UCSD-AML1 (cell line): ENCODE results near the gene BNIP3.
"Not testable (repeated sequence)": the region's sequence is repeated elsewhere in the genome, so short reads cannot be mapped to it uniquely, and the experiment has no call there.

Experiments
- DNase-seq: peaks from one replicate; lab custom pipeline; 2025; ENCODE audit not compliant: unreplicated experiment; lab: John Stamatoyannopoulos, UW

The BNIP3 gene

GRCh38 chr10:131954356-131954965 is 27.3 kb downstream of the BNIP3 start:
- no peak for DNase-seq

- not testable (repeated sequence) for DNase-seq
These were observed 31.8 kb downstream of the BNIP3 start for GRCh38 chr10:131949908-131950307.

DNA sequence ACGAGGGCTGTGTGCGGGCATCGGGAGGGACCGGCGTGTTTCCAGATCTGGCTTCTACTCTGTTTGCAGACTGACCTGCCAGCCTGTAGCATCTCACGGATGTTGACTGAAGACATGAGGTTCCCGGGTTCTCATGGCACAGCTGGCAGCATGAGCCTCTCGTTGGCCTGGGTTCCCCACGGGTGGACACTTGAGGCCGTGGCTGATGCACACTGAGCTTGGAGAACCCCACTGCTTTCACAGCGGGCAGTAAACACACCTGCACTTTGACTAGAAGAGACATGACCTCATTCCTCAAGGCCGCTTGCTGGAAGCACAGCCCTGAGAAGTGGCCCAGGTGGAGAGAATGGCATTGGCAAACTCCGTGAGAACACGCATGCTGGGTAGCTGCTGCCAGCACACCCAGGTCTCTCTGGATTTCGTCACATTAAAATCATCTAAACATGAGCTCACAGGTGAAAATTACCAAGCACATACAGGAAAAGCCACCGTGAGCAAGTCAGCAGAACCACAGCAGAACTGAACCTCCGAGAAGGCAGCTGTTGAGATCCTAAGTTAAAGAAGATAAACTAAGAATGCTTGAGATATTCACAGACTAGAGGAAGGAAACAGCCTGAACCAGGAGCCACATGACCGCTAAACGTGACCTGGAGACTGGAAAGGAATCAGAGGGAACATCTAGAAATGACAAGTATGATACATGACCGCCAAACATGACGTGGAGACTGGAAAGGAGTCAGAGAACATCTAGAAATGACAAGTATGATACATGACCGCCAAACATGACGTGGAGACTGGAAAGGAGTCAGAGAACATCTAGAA is 32.5 kb downstream of the BNIP3 start:
- no peak for DNase-seq

GRCh38 chr10:131948501-131948900 is 33.2 kb downstream of the BNIP3 start:
- DNase-seq, result no peak

- DNase-seq, result no peak
These were observed 33.9 kb downstream of the BNIP3 start for GRCh38 chr10:131947631-131948347.

- no peak for DNase-seq
These were observed 34.8 kb downstream of the BNIP3 start for GRCh38 chr10:131946880-131947279.

- no peak for DNase-seq
These were observed 35.4 kb downstream of the BNIP3 start for GRCh38 chr10:131946321-131946751.

DNA sequence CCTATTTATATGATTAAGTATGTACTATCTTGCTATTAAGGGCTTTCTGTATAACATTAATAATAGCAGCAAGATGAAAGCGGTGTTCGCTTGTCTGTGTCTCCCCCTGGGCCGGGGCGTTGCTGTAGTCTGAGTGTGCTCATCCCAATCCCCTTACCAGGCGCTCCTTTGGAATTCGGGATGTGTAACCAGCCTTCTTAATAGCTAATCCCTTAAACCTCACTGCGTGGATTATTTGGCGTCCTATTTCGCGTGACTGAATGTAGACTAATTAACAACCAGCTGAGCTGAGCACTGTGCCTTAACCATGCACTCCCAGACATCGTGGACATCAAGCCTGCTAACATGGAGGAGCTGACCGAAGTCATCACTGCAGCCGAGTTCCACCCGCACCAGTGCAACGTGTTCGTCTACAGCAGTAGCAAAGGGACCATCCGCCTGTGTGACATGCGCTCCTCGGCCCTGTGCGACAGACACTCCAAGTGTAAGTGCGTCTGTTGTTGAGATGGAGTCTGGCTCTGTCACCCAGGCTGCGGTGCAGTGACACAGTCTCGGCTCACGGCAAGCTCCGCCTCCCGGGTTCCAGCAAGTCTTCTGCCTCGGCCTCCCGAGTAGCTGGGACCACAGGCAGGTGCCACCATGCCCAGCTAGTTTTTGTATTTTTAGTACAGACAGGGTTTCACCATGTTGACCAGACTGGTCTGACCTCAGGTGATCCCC is 36.6 kb downstream of the BNIP3 start:
- no peak for DNase-seq

- no peak for DNase-seq
These were observed 37.3 kb downstream of the BNIP3 start for GRCh38 chr10:131944412-131944811.

GRCh38 chr10:131943021-131943814 is 38.5 kb downstream of the BNIP3 start:
- DNase-seq, result peak; percentile 36

- no peak for DNase-seq
These were observed 39.3 kb downstream of the BNIP3 start for GRCh38 chr10:131942455-131942854.

DNA sequence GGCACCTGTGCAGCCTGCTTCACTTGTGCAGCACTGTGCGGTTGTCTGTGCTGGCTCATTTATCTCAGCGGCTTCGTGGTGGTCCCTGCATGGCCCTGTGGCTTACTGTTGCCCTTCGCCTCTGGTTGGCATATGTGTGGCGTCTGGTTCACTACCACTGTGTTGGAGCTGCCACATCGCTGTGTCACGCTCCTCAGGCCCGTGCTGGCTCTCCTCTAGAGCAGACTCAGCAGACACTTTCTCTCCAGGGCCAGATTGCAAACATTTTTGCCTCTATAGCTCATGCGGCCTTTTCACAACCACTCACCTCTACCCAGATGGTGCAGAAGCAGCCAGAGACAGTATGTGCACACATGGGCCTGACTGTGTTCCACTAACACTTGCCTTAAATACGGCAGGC is 43.0 kb downstream of the BNIP3 start:
- DNase-seq, result no peak

DNA sequence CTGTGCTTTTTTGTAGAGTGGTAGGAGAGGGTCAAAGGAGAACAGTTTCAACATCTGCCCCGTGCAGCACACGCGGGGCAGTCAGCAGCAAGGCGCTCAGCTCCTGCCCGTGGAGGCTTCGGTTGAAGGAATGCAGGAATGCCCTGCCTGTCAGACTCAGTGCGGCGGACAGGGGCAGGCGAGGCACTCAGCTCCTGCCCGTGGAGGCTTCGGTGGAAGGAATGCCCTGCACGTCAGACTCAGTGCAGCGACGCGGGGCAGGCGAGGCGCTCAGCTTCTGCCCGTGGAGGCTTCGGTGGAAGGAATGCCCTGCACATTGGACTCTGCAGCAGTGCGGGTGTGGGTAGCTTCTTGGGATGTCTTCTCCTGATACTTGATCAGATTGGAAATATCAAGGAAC is 43.9 kb downstream of the BNIP3 start:
- DNase-seq, result no peak

DNA sequence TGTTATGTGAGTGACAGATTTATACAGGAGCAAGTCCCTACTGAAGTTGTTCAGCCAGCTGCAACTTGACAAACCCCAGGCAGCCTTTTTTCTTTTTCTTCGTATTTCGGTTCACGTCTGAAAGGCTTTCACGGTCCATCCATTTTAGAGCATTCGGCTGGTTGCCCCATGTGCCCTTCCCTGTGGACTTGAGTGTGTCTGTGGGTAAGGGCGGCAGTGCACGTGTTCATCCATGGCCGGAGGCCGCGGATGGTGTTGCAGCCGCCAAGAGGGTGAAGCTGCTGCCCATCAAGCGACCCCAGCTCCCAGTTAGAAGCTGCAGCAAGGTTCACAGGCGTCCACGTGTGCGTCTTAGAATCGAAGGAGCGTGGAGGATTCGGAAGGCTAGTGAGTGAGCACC is 45.0 kb downstream of the BNIP3 start:
- DNase-seq, result no peak

- DNase-seq, result no peak
These were observed 45.4 kb downstream of the BNIP3 start for GRCh38 chr10:131936294-131936693.

- no peak for DNase-seq
These were observed 46.5 kb downstream of the BNIP3 start for GRCh38 chr10:131935260-131935659.

- DNase-seq, result no peak
These were observed 47.0 kb downstream of the BNIP3 start for GRCh38 chr10:131934769-131935168.

DNA sequence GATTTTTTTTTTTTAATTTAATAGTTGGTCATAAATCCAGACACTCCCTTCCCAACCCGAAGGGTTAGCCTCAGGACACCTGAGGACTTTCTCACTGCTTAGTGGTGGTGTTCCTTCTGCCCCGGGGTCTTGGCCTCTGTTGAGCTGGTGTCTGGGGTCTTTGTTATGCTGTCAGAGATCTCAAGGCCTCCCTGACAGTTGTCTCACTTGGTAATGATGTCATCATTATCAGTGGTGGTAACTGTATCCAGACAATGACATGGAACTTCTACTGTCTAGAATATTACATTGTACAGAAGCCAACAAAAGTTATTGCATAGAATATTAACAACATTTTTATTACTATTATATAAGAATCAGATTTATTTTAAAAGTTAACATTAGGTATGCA is 48.0 kb downstream of the BNIP3 start:
- DNase-seq, result no peak

- DNase-seq, result no peak
These were observed 48.6 kb downstream of the BNIP3 start for GRCh38 chr10:131933016-131933695.

GRCh38 chr10:131931981-131932380 is 49.7 kb downstream of the BNIP3 start:
- DNase-seq, result no peak
